ENCODE results near the gene MRPS35.

Gene MRPS35

DNA sequence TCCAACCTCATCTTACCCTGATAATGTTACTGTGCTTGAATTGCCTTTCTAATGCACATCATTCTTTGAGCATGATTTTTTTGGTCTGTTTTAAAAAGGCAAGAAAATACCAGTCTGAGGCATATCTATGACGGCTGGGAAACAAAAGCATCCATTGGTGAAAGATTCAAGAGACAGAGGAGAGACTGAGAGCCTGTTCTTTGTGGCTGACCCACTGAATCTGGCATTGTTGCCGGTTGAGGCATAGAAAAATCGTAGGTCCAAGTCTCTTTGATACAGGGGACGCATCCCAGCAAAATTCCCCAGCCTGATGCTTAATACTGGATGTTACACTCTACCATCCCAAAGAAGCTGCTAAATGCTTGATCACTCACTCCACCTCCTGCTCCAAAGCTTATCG is 66.5 kb downstream of the MRPS35 start:
- no peak for DNase-seq

GRCh38 chr12:27778206-27778605 is 67.6 kb downstream of the MRPS35 start:
- DNase-seq = no peak

GRCh38 chr12:27779416-27779919 is 68.8 kb downstream of the MRPS35 start:
- peak; percentile 54 for DNase-seq

- DNase-seq = no peak
These were observed 69.4 kb downstream of the MRPS35 start, which contains the start of the genes KLHL42 and MANSC4 for GRCh38 chr12:27779920-27780611. KLHL42 (plus strand) TSS chr12:27780233; CDS start chr12:27780331, 98 bp downstream. MANSC4 (minus strand) TSS chr12:27780236; CDS start chr12:27771276, 8,960 bp downstream.

DNA sequence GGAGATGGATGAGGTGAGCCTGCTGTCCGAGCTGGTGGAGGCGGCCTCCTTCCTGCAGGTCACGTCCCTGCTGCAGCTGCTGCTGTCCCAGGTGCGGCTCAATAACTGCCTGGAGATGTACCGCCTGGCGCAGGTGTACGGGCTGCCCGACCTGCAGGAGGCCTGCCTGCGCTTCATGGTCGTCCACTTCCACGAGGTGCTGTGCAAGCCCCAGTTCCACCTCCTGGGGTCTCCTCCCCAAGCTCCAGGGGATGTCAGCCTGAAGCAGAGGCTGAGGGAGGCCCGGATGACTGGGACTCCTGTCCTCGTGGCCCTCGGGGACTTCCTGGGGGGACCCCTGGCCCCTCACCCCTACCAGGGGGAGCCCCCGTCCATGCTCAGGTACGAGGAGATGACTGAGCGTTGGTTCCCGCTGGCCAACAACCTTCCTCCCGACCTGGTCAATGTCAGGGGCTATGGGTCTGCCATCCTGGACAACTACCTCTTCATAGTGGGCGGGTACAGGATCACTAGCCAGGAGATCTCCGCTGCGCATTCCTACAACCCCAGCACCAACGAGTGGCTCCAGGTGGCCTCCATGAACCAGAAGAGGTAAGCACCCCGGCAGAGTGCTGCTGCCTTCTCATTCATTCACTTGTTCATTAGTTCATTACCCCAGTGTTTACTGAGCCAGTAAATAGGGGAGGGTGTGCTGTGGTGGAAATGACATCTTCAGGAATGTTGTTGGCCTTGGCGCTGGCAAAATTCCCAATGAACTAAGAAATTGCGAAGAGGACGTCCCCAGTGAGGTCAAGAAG is 70.2 kb downstream of the MRPS35 start:
- peak; percentile 42 for DNase-seq

DNA sequence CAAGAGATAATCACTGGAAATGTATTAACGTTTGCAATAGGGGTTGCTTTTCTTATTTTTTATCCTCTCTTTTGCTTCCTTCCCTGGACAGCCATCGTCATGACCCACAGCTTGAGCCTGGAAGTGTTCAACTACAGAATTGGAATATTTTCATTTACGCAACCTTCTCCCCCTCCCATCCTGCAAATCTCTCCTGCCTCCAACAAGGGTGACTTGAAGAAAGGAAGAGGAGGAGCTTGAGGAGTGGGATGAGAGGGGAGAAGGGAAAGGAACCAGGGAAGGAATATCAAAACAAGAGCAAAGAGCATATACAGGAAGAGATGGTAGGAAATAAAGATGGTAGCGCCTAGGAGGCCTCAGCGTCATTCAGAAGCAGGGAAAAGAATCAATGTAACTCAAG is 71.0 kb downstream of the MRPS35 start:
- DNase-seq = no peak

GRCh38 chr12:27782481-27782880 is 71.8 kb downstream of the MRPS35 start:
- no peak for DNase-seq

DNA sequence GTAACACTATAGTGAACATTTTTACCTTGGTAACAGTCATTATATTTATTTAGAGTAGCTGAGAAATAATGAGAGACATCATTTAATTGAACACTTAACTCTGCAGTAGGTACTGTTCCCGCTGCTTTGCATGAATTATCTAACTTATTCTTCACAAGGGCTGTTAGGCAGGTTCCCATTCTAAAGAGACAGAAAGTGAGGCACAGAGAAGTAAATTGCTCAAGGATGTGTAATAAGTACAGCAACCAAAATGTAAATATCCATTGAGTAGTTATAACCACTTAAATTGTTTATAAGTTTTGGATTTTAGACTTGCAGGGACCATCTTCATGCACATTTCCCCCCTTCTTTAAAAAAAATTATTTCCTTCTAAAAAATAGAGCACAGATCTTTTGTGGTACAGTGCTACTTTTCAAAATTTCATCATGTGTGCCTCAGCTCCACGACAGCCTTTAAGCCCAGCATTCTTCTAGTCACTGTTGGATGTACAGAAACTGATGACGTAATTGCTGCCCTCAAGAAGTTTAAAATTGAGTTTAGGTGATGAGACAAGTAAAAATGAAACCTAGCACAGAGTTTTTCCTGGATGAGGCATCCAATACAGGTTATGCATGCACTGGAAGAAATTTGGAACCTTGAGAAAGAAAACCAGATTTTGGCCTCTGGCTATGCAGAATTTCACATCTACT is 75.4 kb downstream of the MRPS35 start:
- DNase-seq = no peak

DNA sequence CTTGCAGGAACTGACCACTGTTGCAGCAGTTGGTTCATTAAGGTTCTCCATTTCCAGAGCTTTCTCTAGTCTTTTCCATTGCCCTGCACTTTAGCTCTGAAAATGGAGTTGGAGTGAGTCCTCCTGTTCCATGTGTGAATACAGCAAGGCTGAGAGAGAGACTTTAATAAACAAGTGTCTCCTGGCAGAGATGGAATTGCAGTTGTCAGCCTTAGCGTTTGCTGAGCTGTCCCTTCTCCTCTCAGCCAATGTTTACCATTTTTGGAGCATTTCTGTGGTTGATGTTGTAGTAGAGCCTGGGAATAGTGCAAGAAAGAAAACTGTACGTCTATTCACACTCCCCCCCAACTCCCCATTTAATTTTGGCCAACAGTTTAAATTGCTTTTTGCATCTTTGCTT is 76.9 kb downstream of the MRPS35 start:
- DNase-seq = no peak

- DNase-seq = no peak
These were observed 79.5 kb downstream of the MRPS35 start for GRCh38 chr12:27790179-27790578.

DNA sequence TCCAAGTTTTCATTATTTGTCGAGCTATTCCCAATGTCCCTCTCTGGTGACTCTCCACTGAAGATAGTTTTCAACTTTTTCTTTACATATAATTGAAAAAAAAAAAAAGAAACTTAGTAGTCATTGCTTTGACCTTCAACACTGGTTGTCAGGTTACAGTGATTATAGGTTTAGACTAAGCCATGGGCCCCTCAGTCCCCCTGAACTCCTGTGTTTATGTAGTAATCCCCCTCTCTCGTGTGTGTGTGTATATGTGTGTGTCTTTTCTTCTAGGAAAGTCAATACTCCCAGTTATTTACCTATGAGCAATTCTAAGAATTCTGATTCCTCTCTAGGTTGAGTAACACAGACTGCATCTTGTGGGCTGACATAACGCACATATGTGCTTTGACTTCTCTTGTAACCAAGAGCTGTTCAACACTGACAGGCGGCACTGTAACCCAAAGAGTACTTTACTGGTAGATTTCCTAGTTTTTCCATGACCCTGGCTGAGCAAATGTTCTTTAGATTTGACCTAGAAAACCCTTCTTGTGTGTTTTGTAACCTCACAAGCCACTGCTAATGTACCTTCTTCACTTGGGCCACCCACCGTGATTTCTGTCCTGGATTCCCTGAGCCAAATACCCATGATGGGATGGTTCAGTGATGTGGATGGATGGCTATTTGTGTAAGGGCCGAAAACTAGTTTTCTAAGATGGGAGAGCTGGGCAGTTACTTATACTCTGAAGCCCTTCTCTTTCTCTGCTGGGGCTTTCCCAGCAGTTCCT is 84.4 kb downstream of the MRPS35 start:
- no peak for DNase-seq

DNA sequence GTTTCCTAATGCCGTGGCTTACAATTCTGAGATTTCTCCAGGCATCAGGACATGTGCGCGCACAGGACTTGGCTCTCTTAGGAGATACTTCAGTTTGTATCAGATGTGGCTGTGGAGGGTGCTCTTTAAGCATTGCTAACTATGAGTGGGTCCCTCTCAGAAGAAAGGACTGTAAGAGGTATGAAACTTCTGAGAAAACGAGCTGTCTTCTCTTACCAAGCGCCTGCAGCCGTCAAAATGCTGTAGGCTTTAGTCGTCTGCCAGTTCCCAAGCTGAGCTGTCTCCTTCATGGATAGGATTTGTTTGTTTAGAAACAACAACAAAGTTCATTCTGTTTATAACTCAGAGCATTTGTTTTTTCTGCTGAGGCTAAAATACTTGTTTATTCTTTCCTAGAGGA is 85.5 kb downstream of the MRPS35 start:
- no peak for DNase-seq

DNA sequence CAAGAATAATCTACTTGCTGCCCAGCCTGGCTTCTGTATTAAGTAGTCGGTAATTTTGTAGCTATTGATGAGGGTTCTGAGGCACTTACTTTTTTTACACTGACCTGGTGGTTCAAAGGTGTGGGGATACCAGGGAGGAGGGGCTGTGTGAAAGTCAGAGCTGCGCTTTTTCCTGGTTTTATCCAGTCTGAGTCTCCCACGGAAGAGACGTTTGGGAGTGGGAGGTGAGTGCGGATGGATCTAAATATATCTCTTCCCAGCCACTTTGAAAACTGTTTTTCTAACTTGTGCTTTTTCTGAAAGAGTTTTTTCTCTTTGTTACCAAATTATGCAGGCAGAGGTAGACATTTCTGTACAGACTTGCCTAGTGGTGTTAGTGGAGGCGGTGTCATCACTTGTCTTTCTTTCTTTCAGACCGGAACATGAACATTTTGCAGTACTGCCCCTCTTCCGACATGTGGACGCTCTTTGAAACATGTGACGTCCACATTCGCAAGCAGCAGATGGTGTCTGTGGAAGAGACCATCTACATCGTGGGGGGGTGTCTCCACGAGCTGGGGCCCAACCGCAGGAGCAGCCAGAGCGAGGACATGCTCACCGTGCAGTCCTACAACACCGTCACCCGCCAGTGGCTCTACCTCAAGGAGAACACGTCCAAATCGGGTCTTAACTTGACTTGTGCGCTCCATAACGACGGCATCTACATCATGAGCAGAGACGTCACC is 86.8 kb downstream of the MRPS35 start:
- no peak for DNase-seq

- no peak for DNase-seq
These were observed 90.2 kb downstream of the MRPS35 start for GRCh38 chr12:27800819-27801218.

- DNase-seq = no peak
These were observed 91.0 kb downstream of the MRPS35 start for GRCh38 chr12:27801630-27802029.

GRCh38 chr12:27802511-27802910 is 91.9 kb downstream of the MRPS35 start:
- DNase-seq = peak; percentile 72

GRCh38 chr12:27802936-27803335 is 92.3 kb downstream of the MRPS35 start:
- no peak for DNase-seq

- no peak for DNase-seq
These were observed 94.6 kb downstream of the MRPS35 start for GRCh38 chr12:27805238-27805637.
